Measurements from ENCODE around the gene PANK1.
A peak's percentile ranks its signal among the peaks of the same experiment; 100 is the strongest.

Gene PANK1

GRCh38 chr10:89665302-89665701 lies 20.3 kb upstream of the PANK1 start:
- no peak overlapping the region for H2AFZ ChIP-seq (ENCODE audit: low read length)
- H3K9me2 ChIP-seq (ENCODE audit: low read depth, low read length): no peaks in the 10 kb centered on the region
- no peaks in the 10 kb centered on the region for H3K4me1 ChIP-seq (ENCODE audit: insufficient read depth, low read length, severe bottlenecking)
- no peak for TF ChIP-seq EZH2 (IDR thresholded peaks at IDR 0.05; ENCODE audit: borderline replicate concordance, low read length)
- TF ChIP-seq, protein P1, sequence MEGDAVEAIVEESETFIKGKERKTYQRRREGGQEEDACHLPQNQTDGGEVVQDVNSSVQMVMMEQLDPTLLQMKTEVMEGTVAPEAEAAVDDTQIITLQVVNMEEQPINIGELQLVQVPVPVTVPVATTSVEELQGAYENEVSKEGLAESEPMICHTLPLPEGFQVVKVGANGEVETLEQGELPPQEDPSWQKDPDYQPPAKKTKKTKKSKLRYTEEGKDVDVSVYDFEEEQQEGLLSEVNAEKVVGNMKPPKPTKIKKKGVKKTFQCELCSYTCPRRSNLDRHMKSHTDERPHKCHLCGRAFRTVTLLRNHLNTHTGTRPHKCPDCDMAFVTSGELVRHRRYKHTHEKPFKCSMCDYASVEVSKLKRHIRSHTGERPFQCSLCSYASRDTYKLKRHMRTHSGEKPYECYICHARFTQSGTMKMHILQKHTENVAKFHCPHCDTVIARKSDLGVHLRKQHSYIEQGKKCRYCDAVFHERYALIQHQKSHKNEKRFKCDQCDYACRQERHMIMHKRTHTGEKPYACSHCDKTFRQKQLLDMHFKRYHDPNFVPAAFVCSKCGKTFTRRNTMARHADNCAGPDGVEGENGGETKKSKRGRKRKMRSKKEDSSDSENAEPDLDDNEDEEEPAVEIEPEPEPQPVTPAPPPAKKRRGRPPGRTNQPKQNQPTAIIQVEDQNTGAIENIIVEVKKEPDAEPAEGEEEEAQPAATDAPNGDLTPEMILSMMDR (IDR thresholded peaks at IDR 0.05; ENCODE audit: low read length): peak; percentile 10; the same call in 1 of the 2 replicates
- H3K4me3 ChIP-seq (ENCODE audit: low read depth, low read length, poor library complexity, severe bottlenecking): no peak overlapping the region
- no peaks in the 10 kb centered on the region for H3K79me2 ChIP-seq (ENCODE audit: insufficient read depth, low read length)
- H3F3A ChIP-seq (ENCODE audit: insufficient read depth, low read length): no peaks in the 10 kb centered on the region
- no peak overlapping the region for H3K27ac ChIP-seq (ENCODE audit: low read depth, low read length, poor library complexity, severe bottlenecking)
- no peak overlapping the region for H3K4me2 ChIP-seq (ENCODE audit: low read length)
- no peaks in the 10 kb centered on the region for H3K36me3 ChIP-seq (ENCODE audit: insufficient read depth, low read length)
- H4K20me1 ChIP-seq (ENCODE audit: insufficient read depth, low read length): no peaks in the 10 kb centered on the region
- no peaks in the 10 kb centered on the region for H3K9me3 ChIP-seq (ENCODE audit: low read length)
- H3K27me3 ChIP-seq (ENCODE audit: insufficient read depth, low read length): no peaks in the 10 kb centered on the region
- H3K9ac ChIP-seq (ENCODE audit: low read length): no peak overlapping the region

DNA sequence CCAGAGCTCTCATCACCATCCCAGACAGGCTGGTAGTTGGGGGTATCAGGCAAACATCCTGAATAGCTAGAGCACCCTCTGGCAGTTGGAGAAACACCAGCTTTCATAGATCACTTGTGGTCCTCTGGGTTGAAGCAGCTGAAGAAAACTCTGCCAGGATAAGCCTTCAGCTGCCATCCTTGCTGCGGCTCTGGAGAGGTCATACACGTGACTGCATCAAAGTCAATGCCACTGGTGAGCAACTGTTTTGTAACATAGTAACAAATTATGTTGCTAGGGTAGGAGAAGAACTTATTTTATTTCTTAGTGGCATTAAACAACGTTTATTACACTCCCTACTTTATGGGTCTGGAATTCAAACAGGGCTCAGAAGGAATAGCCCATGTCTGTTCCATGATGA lies 19.2 kb upstream of the PANK1 start:
- Histone ChIP-seq H3K79me2 (ENCODE audit: insufficient read depth, low read length) (no peaks in the 10 kb centered on the region), H3K4me3 (ENCODE audit: low read depth, low read length, poor library complexity, severe bottlenecking) (no peak overlapping the region), H3K9me3 (ENCODE audit: low read length) (no peaks in the 10 kb centered on the region), H3K36me3 (ENCODE audit: insufficient read depth, low read length) (no peaks in the 10 kb centered on the region), H3K4me1 (ENCODE audit: insufficient read depth, low read length, severe bottlenecking) (no peaks in the 10 kb centered on the region), H3K9ac (ENCODE audit: low read length) (no peak overlapping the region), H3K4me2 (ENCODE audit: low read length) (no peak overlapping the region), H3K9me2 (ENCODE audit: low read depth, low read length) (no peaks in the 10 kb centered on the region), H3K27me3 (ENCODE audit: insufficient read depth, low read length) (no peaks in the 10 kb centered on the region), H3K27ac (ENCODE audit: low read depth, low read length, poor library complexity, severe bottlenecking) (no peak overlapping the region), H3F3A (ENCODE audit: insufficient read depth, low read length) (no peaks in the 10 kb centered on the region), H4K20me1 (ENCODE audit: insufficient read depth, low read length) (no peaks in the 10 kb centered on the region), H2AFZ (ENCODE audit: low read length) (no peak overlapping the region)
- TF ChIP-seq EZH2 (IDR thresholded peaks at IDR 0.05; ENCODE audit: borderline replicate concordance, low read length): no peak

DNA sequence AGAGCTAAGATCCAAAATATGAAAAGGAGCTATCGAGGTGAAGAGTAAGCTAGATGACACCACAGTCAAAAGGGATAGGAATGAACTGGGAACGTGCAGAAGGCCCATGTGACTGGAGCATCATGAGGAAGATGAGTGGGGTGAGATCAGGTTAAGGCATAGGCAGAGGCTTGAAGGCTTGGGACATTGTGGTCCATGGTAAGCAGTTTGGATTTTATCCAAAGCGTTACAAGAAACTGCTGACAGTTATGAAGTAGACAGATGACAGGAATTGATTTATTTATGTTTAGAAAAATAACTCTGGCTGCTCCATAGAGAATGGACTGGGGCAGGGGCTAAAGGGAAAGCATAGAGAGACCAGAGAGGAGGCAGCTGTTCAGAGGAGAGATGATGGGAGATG lies 18.1 kb upstream of the PANK1 start:
- Histone ChIP-seq H2AFZ (ENCODE audit: low read length) (no peak overlapping the region), H3K9me3 (ENCODE audit: low read length) (no peaks in the 10 kb centered on the region), H3K4me3 (ENCODE audit: low read depth, low read length, poor library complexity, severe bottlenecking) (no peak overlapping the region), H3K4me2 (ENCODE audit: low read length) (no peak overlapping the region), H3F3A (ENCODE audit: insufficient read depth, low read length) (no peaks in the 10 kb centered on the region), H3K9me2 (ENCODE audit: low read depth, low read length) (no peaks in the 10 kb centered on the region), H3K9ac (ENCODE audit: low read length) (no peak overlapping the region), H3K36me3 (ENCODE audit: insufficient read depth, low read length) (no peaks in the 10 kb centered on the region), H3K27me3 (ENCODE audit: insufficient read depth, low read length) (no peaks in the 10 kb centered on the region), H3K79me2 (ENCODE audit: insufficient read depth, low read length) (no peaks in the 10 kb centered on the region), H3K4me1 (ENCODE audit: insufficient read depth, low read length, severe bottlenecking) (no peaks in the 10 kb centered on the region), H3K27ac (ENCODE audit: low read depth, low read length, poor library complexity, severe bottlenecking) (no peak overlapping the region), H4K20me1 (ENCODE audit: insufficient read depth, low read length) (no peaks in the 10 kb centered on the region)
- TF ChIP-seq EZH2 (IDR thresholded peaks at IDR 0.05; ENCODE audit: borderline replicate concordance, low read length): no peak
- TF ChIP-seq, protein P1 (IDR thresholded peaks at IDR 0.05; ENCODE audit: low read length): no peak

DNA sequence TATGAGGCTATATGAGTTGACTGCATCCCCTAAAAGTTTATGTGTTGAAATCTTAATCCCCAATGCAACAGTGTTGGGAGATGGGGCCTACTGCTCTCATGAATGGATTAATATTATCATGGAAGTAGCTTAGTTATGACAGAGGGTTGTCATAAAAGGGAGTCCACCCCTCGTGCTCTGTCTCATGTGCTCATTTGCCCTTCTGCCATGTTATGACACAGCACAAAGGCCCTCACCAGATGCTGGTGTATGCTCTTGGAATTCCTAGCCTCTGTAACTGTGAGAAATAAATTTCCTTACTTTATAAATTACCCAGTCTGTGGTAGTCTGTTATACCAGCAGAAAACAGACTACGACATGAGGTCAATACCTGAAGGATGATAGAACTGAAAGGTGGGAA lies 17.6 kb upstream of the PANK1 start:
- Histone ChIP-seq H2AFZ (ENCODE audit: low read length) (no peak overlapping the region), H3K36me3 (ENCODE audit: insufficient read depth, low read length) (no peaks in the 10 kb centered on the region), H3K4me3 (ENCODE audit: low read depth, low read length, poor library complexity, severe bottlenecking) (no peak overlapping the region), H3K9ac (ENCODE audit: low read length) (no peak overlapping the region), H4K20me1 (ENCODE audit: insufficient read depth, low read length) (no peaks in the 10 kb centered on the region), H3K27me3 (ENCODE audit: insufficient read depth, low read length) (no peaks in the 10 kb centered on the region), H3K4me1 (ENCODE audit: insufficient read depth, low read length, severe bottlenecking) (no peaks in the 10 kb centered on the region), H3F3A (ENCODE audit: insufficient read depth, low read length) (no peaks in the 10 kb centered on the region), H3K27ac (ENCODE audit: low read depth, low read length, poor library complexity, severe bottlenecking) (no peak overlapping the region), H3K9me2 (ENCODE audit: low read depth, low read length) (no peaks in the 10 kb centered on the region), H3K79me2 (ENCODE audit: insufficient read depth, low read length) (no peaks in the 10 kb centered on the region), H3K9me3 (ENCODE audit: low read length) (no peaks in the 10 kb centered on the region), H3K4me2 (ENCODE audit: low read length) (no peak overlapping the region)
- TF ChIP-seq EZH2 (IDR thresholded peaks at IDR 0.05; ENCODE audit: borderline replicate concordance, low read length): no peak
- TF ChIP-seq, protein P1 (IDR thresholded peaks at IDR 0.05; ENCODE audit: low read length): no peak

Data from OCI-LY1 (cell line).